ENCODE data around the gene MTRFR.
"Not testable (repeated sequence)": the region's sequence is repeated elsewhere in the genome, so short reads cannot be mapped to it uniquely, and the experiment has no call there.

The MTRFR gene

GRCh38 chr12:123248996-123249741 lies 15.9 kb downstream of the MTRFR start:
- not testable (repeated sequence) for DNase-seq (ENCODE audit: low spot score)

- DNase-seq (ENCODE audit: low spot score): no peak
These were observed 17.5 kb downstream of the MTRFR start for GRCh38 chr12:123250471-123251383.

DNA sequence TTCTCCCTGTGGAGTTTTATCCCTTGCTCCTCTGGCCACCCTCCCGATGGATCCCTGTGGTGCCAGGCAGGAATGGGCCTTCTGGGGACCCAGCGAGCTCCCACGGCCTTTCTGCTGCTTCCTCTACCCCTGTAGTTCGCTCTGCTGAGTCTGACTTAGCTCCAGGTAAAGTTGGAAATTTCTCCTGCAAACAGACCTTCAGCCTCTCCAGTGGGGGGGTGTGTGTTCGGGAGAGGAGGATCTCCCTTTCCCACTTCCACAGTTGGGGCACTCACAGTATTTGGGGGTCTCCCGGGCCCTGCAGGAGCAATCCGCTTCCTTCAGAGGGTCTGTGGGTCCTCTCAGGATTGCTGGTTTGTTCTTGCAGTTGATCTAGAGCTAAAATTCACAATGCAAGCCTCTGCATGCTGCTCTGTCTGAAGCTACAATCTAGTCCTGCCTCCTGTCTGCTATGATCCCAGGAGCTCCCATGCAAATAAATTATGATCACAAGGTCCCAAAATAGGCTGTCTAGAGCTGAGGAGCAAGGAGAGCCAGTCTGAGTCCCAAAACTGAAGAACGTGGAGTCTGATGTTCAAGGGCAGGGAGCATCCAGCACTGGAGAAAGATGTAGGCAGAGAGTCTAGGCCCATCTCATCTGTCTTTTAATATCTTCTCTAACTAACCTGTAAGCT lies 18.3 kb downstream of the MTRFR start:
- DNase-seq (ENCODE audit: low spot score): no peak

- DNase-seq (ENCODE audit: low spot score): not testable (repeated sequence)
These were observed 19.1 kb downstream of the MTRFR start for GRCh38 chr12:123252365-123252764.

- DNase-seq (ENCODE audit: low spot score): no peak
These were observed 20.6 kb downstream of the MTRFR start for GRCh38 chr12:123253641-123254459.

DNA sequence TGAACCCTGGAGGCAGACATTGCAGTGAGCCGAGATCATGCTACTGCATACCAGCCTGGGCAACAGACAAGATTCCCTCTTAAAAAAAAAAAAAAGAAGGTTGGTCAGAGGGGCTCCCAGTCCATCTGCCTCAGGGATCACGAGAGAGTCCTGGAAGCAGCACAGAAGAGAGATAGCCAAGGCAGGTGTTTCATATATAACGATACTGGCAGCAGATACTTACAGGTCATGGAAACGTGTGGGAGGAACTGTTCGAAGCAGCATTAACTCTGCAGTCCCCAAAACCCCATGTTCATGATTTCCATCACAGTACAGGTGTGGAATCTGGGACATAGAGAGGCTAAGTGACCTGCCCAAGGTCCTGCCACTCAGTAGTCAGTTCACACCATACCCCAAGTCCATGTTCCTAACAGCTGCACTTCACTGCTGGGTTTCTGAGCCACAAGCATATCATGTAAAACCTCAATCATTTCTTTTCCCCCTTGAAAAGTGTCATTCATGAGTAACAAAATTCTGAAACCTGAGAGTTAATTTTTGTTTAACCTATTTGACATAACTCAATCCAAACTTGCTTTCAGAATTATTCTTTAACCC lies 21.7 kb downstream of the MTRFR start:
- no peak for DNase-seq (ENCODE audit: low spot score)

GRCh38 chr12:123258593-123258992 lies 25.4 kb downstream of the MTRFR start:
- no peak for DNase-seq (ENCODE audit: low spot score)

GRCh38 chr12:123260081-123260480 lies 26.8 kb downstream of the MTRFR start:
- no peak for DNase-seq (ENCODE audit: low spot score)

DNA sequence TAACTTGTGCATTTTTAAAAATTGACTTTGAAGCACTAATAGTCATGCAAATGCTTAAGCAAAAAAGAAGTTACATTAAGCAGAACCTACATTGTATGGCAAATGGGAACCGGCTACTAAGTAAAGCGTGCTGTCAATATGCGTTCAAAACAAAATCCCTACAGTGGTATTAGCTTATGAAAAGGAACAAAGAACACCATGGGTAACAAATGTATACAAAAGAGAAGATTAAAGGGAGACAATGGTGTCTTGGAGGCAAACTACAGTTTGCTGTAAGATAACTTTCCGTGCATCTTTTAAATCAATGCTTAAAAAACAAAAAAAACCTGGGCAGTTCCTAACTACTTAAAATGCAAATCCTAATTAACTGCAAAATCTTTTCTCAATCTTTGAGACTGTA lies 28.0 kb downstream of the MTRFR start:
- DNase-seq (ENCODE audit: low spot score): no peak

- no peak for DNase-seq (ENCODE audit: low spot score)
These were observed 30.1 kb downstream of the MTRFR start for GRCh38 chr12:123263196-123263817.

- DNase-seq (ENCODE audit: low spot score): no peak
These were observed 31.4 kb downstream of the MTRFR start for GRCh38 chr12:123264642-123265041.

DNA sequence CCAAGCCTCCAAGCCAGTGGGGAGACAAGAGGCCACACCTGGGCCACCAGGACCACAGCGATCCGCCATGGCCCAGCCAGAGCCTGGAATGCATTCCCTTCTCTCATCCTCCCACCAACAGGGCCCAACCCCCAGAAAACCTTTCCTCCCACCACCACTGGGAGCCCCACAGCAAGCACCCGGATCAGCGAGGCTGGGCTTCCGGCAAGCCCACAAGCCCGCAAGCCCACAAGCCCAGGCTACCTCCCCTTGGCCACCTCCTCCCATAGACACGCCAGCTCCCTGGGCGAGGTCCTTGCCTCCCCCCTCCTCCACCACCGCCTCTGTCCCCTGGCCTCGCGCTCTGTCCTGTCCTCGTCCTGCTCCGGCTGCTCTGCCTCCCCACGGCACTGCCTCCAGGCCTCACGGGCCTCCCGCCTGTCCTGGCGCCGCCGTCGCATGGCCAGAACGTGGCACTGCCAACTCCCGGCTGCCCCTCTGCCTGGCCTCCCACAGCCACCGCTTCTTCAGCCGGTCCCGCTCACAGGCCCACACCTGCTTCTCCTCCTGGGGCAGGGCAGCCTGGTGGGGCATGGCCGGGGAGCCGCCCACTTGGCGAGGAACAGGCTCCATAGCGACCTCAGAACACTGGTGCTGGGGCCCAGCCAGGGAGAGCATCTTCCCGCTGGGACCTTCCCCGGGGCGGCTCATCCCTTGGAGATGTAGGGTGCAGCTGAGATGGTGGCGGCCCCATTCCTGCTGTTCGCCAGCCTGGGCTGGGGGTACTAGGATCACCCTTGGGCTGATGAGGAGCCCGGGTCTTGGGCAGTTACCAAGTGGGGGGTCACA lies 32.8 kb downstream of the MTRFR start:
- DNase-seq (ENCODE audit: low spot score): no peak

GRCh38 chr12:123266679-123267277 lies 33.5 kb downstream of the MTRFR start:
- DNase-seq (ENCODE audit: low spot score): no peak

DNA sequence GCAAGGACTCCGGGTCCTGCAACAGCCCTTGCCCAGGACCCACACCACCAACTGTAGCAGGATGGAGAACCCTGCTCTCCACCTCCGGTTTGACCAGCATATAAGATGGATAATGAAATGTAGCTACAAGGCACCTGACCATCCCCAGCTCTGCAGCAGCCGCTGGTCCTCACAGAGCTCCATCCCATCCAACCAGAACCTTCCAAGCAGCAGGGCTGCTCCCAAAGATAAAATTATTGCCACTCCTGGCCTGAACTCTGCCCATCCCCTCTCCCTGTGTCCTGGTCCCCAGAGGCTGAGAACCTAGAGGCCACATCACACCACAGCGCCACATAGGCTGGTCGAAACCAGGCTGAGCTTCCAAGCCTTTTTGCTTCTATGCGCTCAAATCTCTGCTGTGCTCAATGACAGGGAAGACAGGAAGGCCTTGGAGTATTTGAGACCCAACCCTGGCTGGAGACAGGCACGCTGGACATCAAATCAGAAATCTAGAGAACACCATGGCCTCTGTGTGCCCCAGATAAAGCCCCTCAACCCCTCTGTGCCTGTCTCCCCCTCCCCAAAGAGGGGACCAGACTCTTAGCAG lies 34.2 kb downstream of the MTRFR start:
- no peak for DNase-seq (ENCODE audit: low spot score)

GRCh38 chr12:123267991-123268843 lies 35.0 kb downstream of the MTRFR start:
- no peak for DNase-seq (ENCODE audit: low spot score)

- DNase-seq (ENCODE audit: low spot score): no peak
These were observed 35.6 kb downstream of the MTRFR start for GRCh38 chr12:123268850-123269249.

- peak; percentile 83 for DNase-seq (ENCODE audit: low spot score)
These were observed 36.2 kb downstream of the MTRFR start for GRCh38 chr12:123269395-123269892.

- no peak for DNase-seq (ENCODE audit: low spot score)
These were observed 36.6 kb downstream of the MTRFR start for GRCh38 chr12:123269896-123270213.

All from hepatic stellate cell (primary cell).